Neural progenitor cell (in vitro differentiated cells): ENCODE data around the gene SPINT4. TPM values are rescaled to one million over a fixed set of nuclear protein-coding genes. Genes with fewer than 3 reads are reported as not detected.

Source experiments
- DNase-seq: peaks from one replicate; pipeline ENCODE4 v3.0.0-alpha.2; 2016; ENCODE audit warnings: low spot score
- H2AFZ ChIP-seq: fragments of 200-600 bp; sonication (generic); replicated peaks from 2 replicates; pipeline ENCODE4 v1.6.1; 2016; ENCODE audit warnings: antibody characterized with exemption
- H3F3A ChIP-seq: fragments of 200-600 bp; sonication (generic); 2 replicates; pipeline ENCODE4 v1.6.1; 2016; ENCODE audit warnings: antibody characterized with exemption, low read depth
- H3K27ac ChIP-seq: fragments of 200-600 bp; sonication (generic); 2 replicates; pipeline ENCODE4 v1.5.1; 2016; ENCODE audit warnings: mild to moderate bottlenecking
- H3K27me3 ChIP-seq: fragments of 200-600 bp; sonication (generic); 2 replicates; pipeline ENCODE4 v1.6.1; 2016; ENCODE audit warnings: mild to moderate bottlenecking, moderate library complexity
- H3K36me3 ChIP-seq: fragments of 200-600 bp; sonication (generic); 2 replicates; pipeline ENCODE4 v1.5.1; 2016
- H3K4me1 ChIP-seq: fragments of 200-600 bp; sonication (generic); 2 replicates; pipeline ENCODE4 v1.6.1; 2016; ENCODE audit warnings: mixed run types
- H3K4me2 ChIP-seq: fragments of 200-600 bp; sonication (generic); 2 replicates; pipeline ENCODE4 v1.6.1; 2016
- H3K4me3 ChIP-seq: fragments of 200-600 bp; sonication (generic); 2 replicates; pipeline ENCODE4 v1.5.1; 2016
- H3K79me2 ChIP-seq: fragments of 200-600 bp; sonication (generic); 2 replicates; pipeline ENCODE4 v1.6.1; 2016; ENCODE audit warnings: low read depth
- H3K9ac ChIP-seq: fragments of 200-600 bp; sonication (generic); 2 replicates; pipeline ENCODE4 v1.6.1; 2016
- H3K9me3 ChIP-seq: fragments of 200-600 bp; sonication (generic); 2 replicates; pipeline ENCODE4 v1.5.1; 2016; ENCODE audit warnings: low read depth
- H4K20me1 ChIP-seq: fragments of 200-600 bp; sonication (generic); 2 replicates; pipeline ENCODE4 v1.6.1; 2016; ENCODE audit warnings: low read depth
- H3K27ac Mint-ChIP-seq: 3 replicates; pipeline ENCODE4 v1.8.0; 2021; ENCODE audit warnings: mixed read lengths
- H3K27me3 Mint-ChIP-seq: 2 replicates; pipeline ENCODE4 v1.8.0; 2022; ENCODE audit warnings: low read depth, mild to moderate bottlenecking, inconsistent platforms, moderate library complexity, mixed read lengths; ENCODE audit not compliant: insufficient read depth
- H3K36me3 Mint-ChIP-seq: 3 replicates; pipeline ENCODE4 v1.8.0; 2021; ENCODE audit warnings: mixed read lengths
- H3K4me1 Mint-ChIP-seq: 3 replicates; pipeline ENCODE4 v1.8.0; 2021; ENCODE audit warnings: mixed read lengths
- H3K4me3 Mint-ChIP-seq: 3 replicates; pipeline ENCODE4 v1.8.0; 2021; ENCODE audit warnings: mild to moderate bottlenecking, moderate library complexity, mixed read lengths
- H3K9me3 Mint-ChIP-seq: 3 replicates; pipeline ENCODE4 v1.8.0; 2020; ENCODE audit warnings: mixed read lengths
- CTCF ChIP-seq: fragments of 200-600 bp; sonication (generic); IDR thresholded peaks from 2 replicates; pipeline ENCODE4 v1.5.1; 2017; ENCODE audit warnings: antibody characterized with exemption, mild to moderate bottlenecking
- EZH2 ChIP-seq: fragments of 200-600 bp; sonication (generic); IDR thresholded peaks from 2 replicates; pipeline ENCODE4 v1.6.1; 2017; ENCODE audit warnings: antibody characterized with exemption, mild to moderate bottlenecking, moderate library complexity
- EZH2phosphoT487 ChIP-seq: fragments of 200-600 bp; sonication (generic); IDR thresholded peaks from 2 replicates; pipeline ENCODE4 v1.6.1; 2017; ENCODE audit warnings: antibody characterized with exemption
- total RNA-seq: library from RNA; depleted of rRNA; stranded (reverse); fragments of >200 nt; gene quantifications from 2 replicates; pipeline ENCODE4 v1.2.3, GENCODE V29; 2015; ENCODE audit warnings: low replicate concordance

The SPINT4 gene
- total RNA-seq, 1 donor from 2014 or later: not detected

GRCh38 chr20:45727044-45727443 is 4.9 kb downstream of the SPINT4 start:
- no peaks in the 10 kb centered on the region for H3K27me3 ChIP-seq
- H3K4me1 ChIP-seq: no peaks in the 10 kb centered on the region
- no peak overlapping the region for H3K4me3 ChIP-seq
- no peak overlapping the region for H3K4me3 Mint-ChIP-seq
- H3K27me3 Mint-ChIP-seq: peaks cover 2% of the 10 kb centered on the region
- no peak overlapping the region for H2AFZ ChIP-seq
- no peaks in the 10 kb centered on the region for H3K79me2 ChIP-seq
- no peaks in the 10 kb centered on the region for H3F3A ChIP-seq
- no peaks in the 10 kb centered on the region for H4K20me1 ChIP-seq
- TF ChIP-seq EZH2phosphoT487: no peak
- no peak for TF ChIP-seq CTCF
- TF ChIP-seq EZH2: no peak
- no peak for DNase-seq
- H3K9me3 Mint-ChIP-seq: peaks cover 13% of the 10 kb centered on the region
- no peaks in the 10 kb centered on the region for H3K36me3 Mint-ChIP-seq
- no peaks in the 10 kb centered on the region for H3K36me3 ChIP-seq
- peaks cover 3% of the 10 kb centered on the region for H3K4me1 Mint-ChIP-seq
- no peak overlapping the region for H3K9ac ChIP-seq
- no peak overlapping the region for H3K4me2 ChIP-seq
- H3K9me3 ChIP-seq: no peaks in the 10 kb centered on the region
- no peak overlapping the region for H3K27ac Mint-ChIP-seq
- no peak overlapping the region for H3K27ac ChIP-seq

- Mint-ChIP-seq H3K27ac (no peak overlapping the region), H3K4me1 (no peaks in the 10 kb centered on the region), H3K4me3 (no peak overlapping the region), H3K27me3 (peaks cover 2% of the 10 kb centered on the region), H3K9me3 (peaks cover 33% of the 10 kb centered on the region), H3K36me3 (no peaks in the 10 kb centered on the region)
- no peak overlapping the region for H3K4me3 ChIP-seq
- H3F3A ChIP-seq: no peaks in the 10 kb centered on the region
- H3K27ac ChIP-seq: no peak overlapping the region
- no peak overlapping the region for H3K9ac ChIP-seq
- TF ChIP-seq EZH2phosphoT487 (no peak), EZH2 (no peak), CTCF (no peak)
- no peaks in the 10 kb centered on the region for H3K79me2 ChIP-seq
- H3K27me3 ChIP-seq: no peaks in the 10 kb centered on the region
- no peaks in the 10 kb centered on the region for H3K36me3 ChIP-seq
- no peak overlapping the region for H3K4me2 ChIP-seq
- H2AFZ ChIP-seq: no peak overlapping the region
- no peaks in the 10 kb centered on the region for H4K20me1 ChIP-seq
- no peak for DNase-seq
- H3K4me1 ChIP-seq: no peaks in the 10 kb centered on the region
- H3K9me3 ChIP-seq: peaks cover 4% of the 10 kb centered on the region
These were observed 10.1 kb downstream of the SPINT4 start for GRCh38 chr20:45732199-45732598.

GRCh38 chr20:45735552-45735951 is 13.4 kb downstream of the SPINT4 start:
- H3K4me3 ChIP-seq: no peak overlapping the region
- H4K20me1 ChIP-seq: no peaks in the 10 kb centered on the region
- no peak overlapping the region for H3K27ac ChIP-seq
- peaks cover 2% of the 10 kb centered on the region for H3K27me3 Mint-ChIP-seq
- H3K27ac Mint-ChIP-seq: no peak overlapping the region
- peaks cover 4% of the 10 kb centered on the region for H3K9me3 ChIP-seq
- DNase-seq: no peak
- H3K9me3 Mint-ChIP-seq: peaks cover 33% of the 10 kb centered on the region
- H3K9ac ChIP-seq: no peak overlapping the region
- no peaks in the 10 kb centered on the region for H3K36me3 ChIP-seq
- no peak overlapping the region for H3K4me3 Mint-ChIP-seq
- no peak for TF ChIP-seq EZH2phosphoT487
- no peak for TF ChIP-seq CTCF
- TF ChIP-seq EZH2: no peak
- H3K27me3 ChIP-seq: no peaks in the 10 kb centered on the region
- H3K79me2 ChIP-seq: no peaks in the 10 kb centered on the region
- H3F3A ChIP-seq: no peaks in the 10 kb centered on the region
- H3K4me1 ChIP-seq: no peaks in the 10 kb centered on the region
- no peak overlapping the region for H2AFZ ChIP-seq
- H3K36me3 Mint-ChIP-seq: no peaks in the 10 kb centered on the region
- no peak overlapping the region for H3K4me2 ChIP-seq
- no peaks in the 10 kb centered on the region for H3K4me1 Mint-ChIP-seq

GRCh38 chr20:45735988-45736387 is 13.8 kb downstream of the SPINT4 start:
- Histone ChIP-seq H3K4me2 (no peak overlapping the region), H3K4me3 (no peak overlapping the region), H3K9me3 (peaks cover 4% of the 10 kb centered on the region), H4K20me1 (no peaks in the 10 kb centered on the region), H3K27me3 (no peaks in the 10 kb centered on the region), H3K9ac (no peak overlapping the region), H2AFZ (no peak overlapping the region), H3K27ac (no peak overlapping the region), H3K36me3 (no peaks in the 10 kb centered on the region), H3F3A (no peaks in the 10 kb centered on the region), H3K79me2 (no peaks in the 10 kb centered on the region), H3K4me1 (no peaks in the 10 kb centered on the region)
- Mint-ChIP-seq H3K36me3 (no peaks in the 10 kb centered on the region), H3K4me3 (no peak overlapping the region), H3K9me3 (peaks cover 31% of the 10 kb centered on the region), H3K4me1 (no peaks in the 10 kb centered on the region), H3K27ac (no peak overlapping the region), H3K27me3 (peaks cover 2% of the 10 kb centered on the region)
- DNase-seq: no peak
- TF ChIP-seq EZH2 (no peak), EZH2phosphoT487 (no peak), CTCF (no peak)
